ENCODE measurements around the gene RPS29.

RPS29 gene

GRCh38 chr14:49566714-49567113 lies 19.5 kb downstream of the RPS29 start:
- no peak for DNase-seq (ENCODE audit: low read depth)
- H3K4me3 ChIP-seq (ENCODE audit: low read depth, low read length), result no peak overlapping the region
- no peak for TF ChIP-seq CTCF (conservative IDR thresholded peaks at IDR 0.05; ENCODE audit: low read depth, low read length)

- no peak overlapping the region for H3K4me3 ChIP-seq (ENCODE audit: low read depth, low read length)
- no peak for TF ChIP-seq CTCF (conservative IDR thresholded peaks at IDR 0.05; ENCODE audit: low read depth, low read length)
- DNase-seq (ENCODE audit: low read depth), result no peak
These were observed 26.0 kb downstream of the RPS29 start for GRCh38 chr14:49559979-49560768.

GRCh38 chr14:49553892-49554291 lies 32.3 kb downstream of the RPS29 start:
- no peak for TF ChIP-seq CTCF (conservative IDR thresholded peaks at IDR 0.05; ENCODE audit: low read depth, low read length)
- no peak for DNase-seq (ENCODE audit: low read depth)
- no peak overlapping the region for H3K4me3 ChIP-seq (ENCODE audit: low read depth, low read length)

DNA sequence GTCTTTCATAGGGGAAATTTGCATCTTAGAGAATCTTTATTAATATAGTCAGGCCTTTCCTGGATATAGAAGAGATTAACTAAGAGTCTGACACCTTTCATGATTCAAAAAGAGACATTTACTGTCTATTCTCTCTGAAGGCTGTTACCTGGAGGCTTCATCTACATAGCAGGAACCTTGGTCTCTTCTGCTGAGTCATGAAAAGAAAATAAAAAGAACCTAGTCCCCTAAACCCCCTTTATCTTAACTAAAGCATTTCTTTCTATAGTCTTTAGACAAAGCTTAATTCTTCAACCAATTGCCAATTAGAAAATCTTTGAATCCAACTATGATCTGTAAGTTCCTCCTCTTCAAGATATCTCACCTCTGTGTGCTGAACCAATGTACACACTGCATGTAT lies 33.1 kb downstream of the RPS29 start:
- H3K4me3 ChIP-seq (ENCODE audit: low read depth, low read length), result no peak overlapping the region
- TF ChIP-seq CTCF (conservative IDR thresholded peaks at IDR 0.05; ENCODE audit: low read depth, low read length), result no peak
- DNase-seq (ENCODE audit: low read depth), result no peak

DNA sequence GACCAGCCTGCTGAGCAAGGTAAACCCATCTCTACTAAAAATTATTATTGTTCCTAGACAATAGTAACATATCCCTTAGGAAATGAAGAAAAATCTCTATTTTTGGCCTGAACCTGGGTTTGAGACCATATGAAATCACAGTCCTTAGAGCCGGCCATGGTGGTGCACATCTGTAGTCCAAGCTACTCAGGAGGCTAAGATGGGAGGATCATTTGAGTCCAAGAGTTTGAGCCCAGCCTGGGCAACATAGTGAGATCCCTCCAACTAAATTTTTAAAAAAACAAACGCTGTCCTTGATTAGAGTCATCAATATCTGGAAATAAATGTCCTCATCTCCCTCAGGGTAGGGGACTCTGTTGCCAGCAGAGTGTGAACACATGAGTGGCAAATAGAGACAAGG lies 34.6 kb downstream of the RPS29 start:
- TF ChIP-seq CTCF (conservative IDR thresholded peaks at IDR 0.05; ENCODE audit: low read depth, low read length), result no peak
- no peak overlapping the region for H3K4me3 ChIP-seq (ENCODE audit: low read depth, low read length)
- DNase-seq (ENCODE audit: low read depth), result no peak

- H3K4me3 ChIP-seq (ENCODE audit: low read depth, low read length), result no peak overlapping the region
- no peak for TF ChIP-seq CTCF (conservative IDR thresholded peaks at IDR 0.05; ENCODE audit: low read depth, low read length)
- peak; percentile 44 for DNase-seq (ENCODE audit: low read depth)
These were observed 35.6 kb downstream of the RPS29 start for GRCh38 chr14:49550286-49551184.

Data from choroid plexus epithelial cell (primary cell).